Measurements from ENCODE around the gene SAXO1.

The SAXO1 gene

GRCh38 chr9:18910916-18911315 lies 122.1 kb downstream of the SAXO1 start:
- DNase-seq (ENCODE audit: low spot score), result no peak

- DNase-seq (ENCODE audit: low spot score), result no peak
Observed at GRCh38 chr9:18910435-18910834, 122.6 kb downstream of the SAXO1 start.

- DNase-seq (ENCODE audit: low spot score), result no peak
Observed at GRCh38 chr9:18909140-18910018, 123.6 kb downstream of the SAXO1 start.

- no peak for DNase-seq (ENCODE audit: low spot score)
Observed at GRCh38 chr9:18907927-18908625, 124.9 kb downstream of the SAXO1 start.

- no peak for DNase-seq (ENCODE audit: low spot score)
Observed at GRCh38 chr9:18906656-18907395, 126.2 kb downstream of the SAXO1 start.

- DNase-seq (ENCODE audit: low spot score), result no peak
Observed at GRCh38 chr9:18905883-18906629, 127.0 kb downstream of the SAXO1 start.

GRCh38 chr9:18905028-18905882 lies 127.8 kb downstream of the SAXO1 start:
- DNase-seq (ENCODE audit: low spot score), result no peak

- no peak for DNase-seq (ENCODE audit: low spot score)
Observed at GRCh38 chr9:18903450-18903849, 129.6 kb downstream of the SAXO1 start.

GRCh38 chr9:18896531-18897179 lies 136.4 kb downstream of the SAXO1 start:
- DNase-seq (ENCODE audit: low spot score), result no peak

GRCh38 chr9:18896004-18896403 lies 137.0 kb downstream of the SAXO1 start:
- DNase-seq (ENCODE audit: low spot score), result no peak

- no peak for DNase-seq (ENCODE audit: low spot score)
Observed at GRCh38 chr9:18893491-18893890, 139.5 kb downstream of the SAXO1 start.

GRCh38 chr9:18893046-18893445 lies 140.0 kb downstream of the SAXO1 start:
- no peak for DNase-seq (ENCODE audit: low spot score)

GRCh38 chr9:18891946-18892670 lies 140.9 kb downstream of the SAXO1 start:
- DNase-seq (ENCODE audit: low spot score), result no peak

- no peak for DNase-seq (ENCODE audit: low spot score)
Observed at GRCh38 chr9:18890372-18890771, 142.6 kb downstream of the SAXO1 start.

GRCh38 chr9:18889550-18889949 lies 143.5 kb downstream of the SAXO1 start:
- DNase-seq (ENCODE audit: low spot score), result no peak

GRCh38 chr9:18888290-18888689 lies 144.7 kb downstream of the SAXO1 start:
- DNase-seq (ENCODE audit: low spot score), result no peak

- DNase-seq (ENCODE audit: low spot score), result no peak
Observed at GRCh38 chr9:18887546-18887945, 145.5 kb downstream of the SAXO1 start.

GRCh38 chr9:18881758-18882157 lies 151.3 kb downstream of the SAXO1 start:
- DNase-seq (ENCODE audit: low spot score), result no peak

GRCh38 chr9:18877984-18878383 lies 155.0 kb downstream of the SAXO1 start:
- no peak for DNase-seq (ENCODE audit: low spot score)

All from CD4-positive, alpha-beta T cell treated with Interleukin-2 at 100 ng/mL for 4 hours (primary cell).